ENCODE measurements around the gene DNAJC10.

The DNAJC10 gene

GRCh38 chr2:182798736-182799135 lies 82.7 kb downstream of the DNAJC10 start:
- no peak for DNase-seq

GRCh38 chr2:182804128-182804527 lies 88.1 kb downstream of the DNAJC10 start:
- no peak for DNase-seq

GRCh38 chr2:182807319-182807718 lies 91.3 kb downstream of the DNAJC10 start:
- DNase-seq = no peak

GRCh38 chr2:182810087-182810486 lies 94.0 kb downstream of the DNAJC10 start:
- DNase-seq = no peak

GRCh38 chr2:182814380-182814779 lies 98.3 kb downstream of the DNAJC10 start:
- DNase-seq = no peak

GRCh38 chr2:182814804-182815203 lies 98.7 kb downstream of the DNAJC10 start:
- DNase-seq = no peak

GRCh38 chr2:182816866-182817265 lies 100.8 kb downstream of the DNAJC10 start:
- DNase-seq = no peak

GRCh38 chr2:182817558-182817957 lies 101.5 kb downstream of the DNAJC10 start:
- DNase-seq = no peak

GRCh38 chr2:182818501-182818900 lies 102.4 kb downstream of the DNAJC10 start:
- DNase-seq = no peak

- no peak for DNase-seq
These were observed 102.9 kb downstream of the DNAJC10 start for GRCh38 chr2:182818925-182819324.

GRCh38 chr2:182819412-182819811 lies 103.4 kb downstream of the DNAJC10 start:
- DNase-seq = no peak

GRCh38 chr2:182821182-182821581 lies 105.1 kb downstream of the DNAJC10 start:
- DNase-seq = no peak

- no peak for DNase-seq
These were observed 106.7 kb downstream of the DNAJC10 start for GRCh38 chr2:182822733-182823132.

- DNase-seq = no peak
These were observed 108.2 kb downstream of the DNAJC10 start for GRCh38 chr2:182824056-182824766.

- no peak for DNase-seq
These were observed 108.7 kb downstream of the DNAJC10 start for GRCh38 chr2:182824767-182825158.

GRCh38 chr2:182826064-182826463 lies 110.0 kb downstream of the DNAJC10 start:
- no peak for DNase-seq

GRCh38 chr2:182826496-182826895 lies 110.4 kb downstream of the DNAJC10 start:
- DNase-seq = no peak

GRCh38 chr2:182827182-182827879 lies 111.3 kb downstream of the DNAJC10 start:
- no peak for DNase-seq

- peak; percentile 80 for DNase-seq
These were observed 115.0 kb downstream of the DNAJC10 start for GRCh38 chr2:182831101-182831500.

- no peak for DNase-seq
These were observed 115.9 kb downstream of the DNAJC10 start for GRCh38 chr2:182831921-182832320.

GRCh38 chr2:182833084-182833854 lies 117.2 kb downstream of the DNAJC10 start:
- no peak for DNase-seq

- DNase-seq = no peak
These were observed 118.2 kb downstream of the DNAJC10 start for GRCh38 chr2:182834293-182834692.

- no peak for DNase-seq
These were observed 120.4 kb downstream of the DNAJC10 start for GRCh38 chr2:182836451-182836850.

Data from DMS 273 treated with DMSO at 0.1 percent for 48 hours (cell line).